Measurements from ENCODE around the gene C10orf90.

Gene C10orf90

GRCh38 chr10:126705131-126705530 is 34.6 kb upstream of the C10orf90 start:
- Histone ChIP-seq H3K36me3 (no peaks in the 10 kb centered on the region), H3K9me3 (ENCODE audit: severe bottlenecking) (no peaks in the 10 kb centered on the region), H3K27ac (no peak overlapping the region), H3K27me3 (ENCODE audit: insufficient read depth, low read depth, severe bottlenecking) (peaks cover 15% of the 10 kb centered on the region), H3K4me3 (ENCODE audit: low read depth, low read length) (no peak overlapping the region)
- no peak for TF ChIP-seq CTCF (IDR thresholded peaks at IDR 0.05; ENCODE audit: low read depth, low read length)
- DNase-seq = no peak

DNA sequence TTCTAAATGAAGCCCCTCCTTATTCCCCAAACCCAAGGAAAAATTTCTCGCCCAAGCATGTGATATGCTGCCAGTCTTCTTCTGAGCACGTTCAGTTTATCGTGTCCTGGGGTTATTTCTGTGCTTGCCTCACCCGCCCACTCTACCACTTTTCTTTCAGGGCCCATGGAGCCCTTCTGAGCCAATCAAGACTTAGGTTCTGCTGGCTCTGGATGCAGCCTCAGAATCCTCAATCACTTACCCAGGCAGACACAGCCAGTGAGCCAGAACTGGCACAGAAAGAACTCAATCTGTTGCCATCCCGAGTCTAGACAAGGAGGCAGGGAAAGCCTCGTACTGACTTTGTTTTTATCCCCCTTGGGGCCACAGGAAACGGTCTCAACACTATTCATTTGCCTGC is 34.2 kb upstream of the C10orf90 start:
- no peak for TF ChIP-seq CTCF (IDR thresholded peaks at IDR 0.05; ENCODE audit: low read depth, low read length)
- DNase-seq = no peak
- Histone ChIP-seq H3K27ac (no peak overlapping the region), H3K4me3 (ENCODE audit: low read depth, low read length) (no peak overlapping the region), H3K36me3 (no peaks in the 10 kb centered on the region), H3K9me3 (ENCODE audit: severe bottlenecking) (no peaks in the 10 kb centered on the region), H3K27me3 (ENCODE audit: insufficient read depth, low read depth, severe bottlenecking) (peaks cover 15% of the 10 kb centered on the region)

- Histone ChIP-seq H3K27ac (no peak overlapping the region), H3K9me3 (ENCODE audit: severe bottlenecking) (no peaks in the 10 kb centered on the region), H3K36me3 (no peaks in the 10 kb centered on the region), H3K4me3 (ENCODE audit: low read depth, low read length) (no peak overlapping the region), H3K27me3 (ENCODE audit: insufficient read depth, low read depth, severe bottlenecking) (peaks cover 10% of the 10 kb centered on the region)
- TF ChIP-seq CTCF (IDR thresholded peaks at IDR 0.05; ENCODE audit: low read depth, low read length) = no peak
- no peak for DNase-seq
Measured at GRCh38 chr10:126702181-126702580, 31.7 kb upstream of the C10orf90 start.

DNA sequence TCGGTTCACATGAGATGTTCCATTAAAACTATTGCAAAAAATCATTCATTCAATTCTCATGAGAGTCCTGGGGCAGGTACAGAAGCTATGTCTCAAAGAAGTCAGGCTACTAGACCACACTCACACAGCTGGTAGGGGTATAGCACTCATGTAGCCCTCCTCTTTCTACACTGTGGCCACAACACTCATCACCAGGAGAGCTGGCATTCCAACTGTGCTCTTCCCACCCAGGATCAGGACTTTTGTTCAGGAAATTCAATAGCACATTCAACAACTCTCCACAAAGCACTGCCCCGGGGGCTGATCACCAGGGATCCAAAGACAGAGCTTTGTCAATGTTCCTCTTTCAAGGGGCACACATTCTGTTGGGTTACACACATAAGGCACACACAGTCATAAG is 31.0 kb upstream of the C10orf90 start:
- Histone ChIP-seq H3K36me3 (no peaks in the 10 kb centered on the region), H3K9me3 (ENCODE audit: severe bottlenecking) (no peaks in the 10 kb centered on the region), H3K27ac (no peak overlapping the region), H3K27me3 (ENCODE audit: insufficient read depth, low read depth, severe bottlenecking) (peaks cover 7% of the 10 kb centered on the region), H3K4me3 (ENCODE audit: low read depth, low read length) (no peak overlapping the region)
- TF ChIP-seq CTCF (IDR thresholded peaks at IDR 0.05; ENCODE audit: low read depth, low read length) = no peak
- no peak for DNase-seq

DNA sequence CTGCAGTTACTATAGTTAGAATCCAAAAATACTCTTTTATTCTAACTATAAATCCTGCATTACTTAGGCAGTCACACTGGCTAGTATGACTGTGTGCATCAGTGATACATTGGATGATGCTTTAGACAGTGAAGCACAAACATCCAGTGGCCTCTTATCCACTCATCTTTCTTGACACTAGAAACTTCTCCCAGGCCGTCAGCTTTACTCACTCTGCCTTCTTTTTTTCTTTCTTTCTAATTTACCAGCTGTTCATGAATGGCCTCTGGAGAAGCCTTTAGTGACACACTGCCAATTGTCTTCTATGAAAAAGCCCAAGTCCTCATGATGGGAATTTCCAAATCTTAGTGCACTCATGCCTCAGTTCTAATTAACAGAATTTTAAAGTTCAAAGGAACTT is 26.2 kb upstream of the C10orf90 start:
- Histone ChIP-seq H3K4me3 (ENCODE audit: low read depth, low read length) (no peak overlapping the region), H3K9me3 (ENCODE audit: severe bottlenecking) (no peaks in the 10 kb centered on the region), H3K36me3 (no peaks in the 10 kb centered on the region), H3K27ac (no peak overlapping the region), H3K27me3 (ENCODE audit: insufficient read depth, low read depth, severe bottlenecking) (no peaks in the 10 kb centered on the region)
- no peak for DNase-seq
- no peak for TF ChIP-seq CTCF (IDR thresholded peaks at IDR 0.05; ENCODE audit: low read depth, low read length)

DNA sequence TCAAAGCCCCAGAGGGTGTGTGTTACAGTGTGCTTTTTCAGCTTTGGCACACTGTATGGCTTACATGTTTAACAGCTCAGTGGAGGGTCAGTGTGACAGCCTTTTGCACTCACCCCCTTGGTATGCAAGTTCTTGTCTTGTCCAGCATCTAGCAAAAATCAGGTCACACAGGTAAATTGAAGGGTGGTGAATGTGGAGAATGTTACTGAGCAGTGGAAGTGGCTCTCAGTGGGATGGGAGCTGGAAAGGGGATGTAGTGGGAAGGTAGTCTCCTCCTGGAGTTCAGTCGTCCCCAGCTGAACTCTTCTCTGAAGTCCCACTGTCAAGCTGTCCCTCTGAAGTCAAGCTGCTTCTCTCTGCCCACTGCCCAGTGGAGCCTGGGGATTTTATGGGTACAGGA is 21.0 kb upstream of the C10orf90 start:
- Histone ChIP-seq H3K4me3 (ENCODE audit: low read depth, low read length) (no peak overlapping the region), H3K9me3 (ENCODE audit: severe bottlenecking) (peaks cover 2% of the 10 kb centered on the region), H3K27me3 (ENCODE audit: insufficient read depth, low read depth, severe bottlenecking) (no peaks in the 10 kb centered on the region), H3K36me3 (no peaks in the 10 kb centered on the region), H3K27ac (no peak overlapping the region)
- TF ChIP-seq CTCF (IDR thresholded peaks at IDR 0.05; ENCODE audit: low read depth, low read length) = no peak
- no peak for DNase-seq
